KOPT-K1 (cell line): Measurements from ENCODE around the gene SMC3.

Experiments
- H3K27ac ChIP-seq: fragments of 200-600 bp; sonication (generic); 2 replicates; pipeline ENCODE4 v1.5.1; 2016; ENCODE audit warnings: antibody characterized with exemption, mild to moderate bottlenecking, low read depth, low read length; ENCODE audit not compliant: poor library complexity, severe bottlenecking
- H3K36me3 ChIP-seq: fragments of 200-600 bp; sonication (generic); 2 replicates; pipeline ENCODE4 v1.5.1; 2017; ENCODE audit warnings: antibody characterized with exemption, mild to moderate bottlenecking, low read length, moderate library complexity; ENCODE audit not compliant: insufficient read depth
- H3K9me3 ChIP-seq: fragments of 200-600 bp; sonication (generic); 2 replicates; pipeline ENCODE4 v1.5.1; 2017; ENCODE audit warnings: antibody characterized with exemption, low read length, mild to moderate bottlenecking; ENCODE audit not compliant: insufficient read depth, poor library complexity, severe bottlenecking

SMC3 gene

DNA sequence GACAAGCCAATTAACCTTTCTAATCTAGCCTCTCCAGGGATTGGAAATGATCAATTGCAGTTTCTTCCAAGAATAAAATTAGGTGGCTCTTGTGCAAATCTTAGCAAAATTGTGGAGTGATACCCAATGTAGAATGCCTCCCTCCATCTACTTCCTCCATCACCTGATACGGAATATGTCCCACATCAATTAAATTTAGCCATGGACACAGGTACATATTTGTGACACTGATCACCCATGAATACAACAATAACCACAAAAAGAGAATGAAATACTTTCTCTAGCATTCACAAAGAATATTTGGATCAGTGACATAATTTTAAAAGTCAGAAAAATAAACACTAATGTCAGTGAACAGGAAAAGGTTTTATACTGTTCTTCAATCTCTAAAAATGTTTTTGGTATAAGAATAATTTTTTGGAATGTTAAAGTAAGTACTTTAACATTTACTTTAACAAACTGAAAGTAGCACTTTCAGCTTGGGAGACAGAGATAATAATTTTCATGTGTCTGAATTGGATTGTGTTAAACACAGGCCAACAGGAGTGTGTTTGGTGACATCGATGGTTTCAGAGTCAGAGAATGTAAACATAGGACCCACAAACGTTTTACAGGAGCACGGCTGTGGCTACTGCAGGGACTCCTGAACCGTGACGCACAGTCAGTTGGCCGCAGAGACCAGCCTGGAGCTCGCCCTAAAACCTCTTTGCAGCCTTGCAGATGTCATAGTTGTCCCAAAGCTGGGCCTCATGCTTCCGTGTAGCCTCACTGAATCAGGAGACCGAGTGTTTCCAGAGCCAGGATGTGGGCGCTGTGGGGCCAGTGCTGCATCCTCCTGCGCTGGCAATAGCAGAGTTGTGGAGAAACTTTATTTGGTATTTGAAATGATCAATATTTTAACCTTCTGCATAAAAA lies 83.8 kb downstream of the SMC3 start:
- H3K27ac ChIP-seq: no peak overlapping the region
- no peaks in the 10 kb centered on the region for H3K9me3 ChIP-seq
- H3K36me3 ChIP-seq: no peaks in the 10 kb centered on the region

DNA sequence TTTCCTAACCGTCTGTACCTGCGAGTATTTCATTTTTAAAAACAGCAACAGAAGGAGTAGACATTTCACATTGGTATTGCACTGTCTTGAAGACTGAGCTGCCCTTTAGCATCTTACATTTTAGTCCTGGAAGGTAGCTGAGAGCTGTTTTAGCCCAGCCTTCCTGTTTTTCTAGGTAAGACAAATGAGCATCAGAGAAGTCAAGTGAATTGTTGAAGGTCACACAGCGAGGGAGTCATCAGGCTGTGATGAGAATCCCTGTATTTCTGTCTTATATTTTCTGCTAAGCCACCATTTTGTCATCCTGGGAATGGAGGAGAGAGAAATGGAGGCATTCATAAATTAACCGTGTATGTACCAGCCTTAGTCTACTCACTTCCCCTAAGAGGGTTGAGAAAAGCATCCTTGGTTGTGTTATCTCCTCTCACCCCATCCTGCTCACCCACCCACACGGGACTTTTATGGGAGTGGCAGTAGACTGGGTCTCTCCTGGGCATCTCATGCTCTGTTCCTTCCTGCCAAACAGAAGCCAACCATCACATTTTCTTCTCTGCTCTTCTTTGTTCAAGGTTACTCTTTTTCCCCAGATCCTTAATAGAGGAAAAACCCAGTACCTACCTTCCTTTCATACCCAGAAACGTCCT lies 85.1 kb downstream of the SMC3 start:
- Histone ChIP-seq H3K27ac (no peak overlapping the region), H3K9me3 (no peaks in the 10 kb centered on the region), H3K36me3 (no peaks in the 10 kb centered on the region)
